Prostate gland (tissue), 2 donors: ENCODE results near the gene CROCC.
"Not testable (repeated sequence)": the region's sequence is repeated elsewhere in the genome, so short reads cannot be mapped to it uniquely, and the experiment has no call there.

Experiments used
- CTCF ChIP-seq, 4 experiments: fragments of 200-600 bp in 2 of 4; fragments of 450-650 bp in 2 of 4; sonication (generic) in 2 of 4; IDR thresholded peaks; 1 replicate in 3 of 4; 2 replicates in 1 of 4; pipeline ENCODE4 v1.5.1; 2016 to 2019; ENCODE audit warnings: antibody characterized with exemption in 4 of 4, mild to moderate bottlenecking in 2 of 4, moderate library complexity in 2 of 4
- POLR2A ChIP-seq: fragments of 450-650 bp; IDR thresholded peaks from one replicate; pipeline ENCODE4 v1.6.1; 2016; ENCODE audit warnings: antibody characterized with exemption, mild to moderate bottlenecking
- POLR2AphosphoS5 ChIP-seq: sonication (generic); formaldehyde crosslinking; IDR thresholded peaks from one replicate; pipeline ENCODE4 v1.6.1; 2017; ENCODE audit warnings: antibody characterized with exemption

- not testable (repeated sequence) for TF ChIP-seq POLR2A; CTCF (IDR thresholded peaks at IDR 0.05); POLR2AphosphoS5
Observed at GRCh38 chr1:16933945-16934344, 12.2 kb downstream of the CROCC start.
